Epithelial cell of prostate (primary cell): ENCODE data around the gene DGCR6L.
"Not testable (repeated sequence)": the region's sequence is repeated elsewhere in the genome, so short reads cannot be mapped to it uniquely, and the experiment has no call there.

Experiments
- DNase-seq: peaks from one replicate; pipeline ENCODE4 v3.0.0-alpha.2; 2011; ENCODE audit warnings: low read depth, low spot score
- H3K27ac ChIP-seq: fragments of 450-650 bp; 2 replicates; pipeline ENCODE4 v1.5.1; 2017; ENCODE audit warnings: mild to moderate bottlenecking

DGCR6L gene

GRCh38 chr22:20280163-20280562 is 39.7 kb downstream of the DGCR6L start:
- H3K27ac ChIP-seq, DNase-seq: not testable (repeated sequence)

- no peak overlapping the region for H3K27ac ChIP-seq
- DNase-seq, result no peak
These were observed 40.2 kb downstream of the DGCR6L start for GRCh38 chr22:20279662-20280134.

- not testable (repeated sequence) for H3K27ac ChIP-seq, DNase-seq
These were observed 41.0 kb downstream of the DGCR6L start for GRCh38 chr22:20278726-20279490.

GRCh38 chr22:20277936-20278635 is 41.8 kb downstream of the DGCR6L start:
- H3K27ac ChIP-seq, DNase-seq: not testable (repeated sequence)

DNA sequence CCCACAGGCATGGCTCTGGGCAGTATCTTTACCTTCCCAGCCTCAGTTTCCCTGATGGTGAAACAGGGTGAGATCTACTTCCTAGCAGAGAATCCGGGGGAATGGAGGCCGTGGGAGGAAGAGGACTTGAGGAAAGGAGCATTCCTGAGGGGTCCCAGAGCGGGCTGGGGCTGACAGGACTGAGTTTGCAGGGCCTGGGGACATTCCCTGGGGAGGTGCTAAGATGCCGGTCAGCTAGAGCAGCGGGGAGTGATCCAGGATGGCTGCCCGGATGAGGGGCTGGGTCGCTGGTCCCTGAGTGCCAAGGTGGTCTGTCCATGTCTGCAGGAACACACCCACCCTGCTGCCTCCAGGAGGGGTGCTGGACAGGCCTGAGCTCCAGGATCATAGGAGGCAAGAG is 43.4 kb downstream of the DGCR6L start:
- DNase-seq, result no peak
- H3K27ac ChIP-seq, result no peak overlapping the region

DNA sequence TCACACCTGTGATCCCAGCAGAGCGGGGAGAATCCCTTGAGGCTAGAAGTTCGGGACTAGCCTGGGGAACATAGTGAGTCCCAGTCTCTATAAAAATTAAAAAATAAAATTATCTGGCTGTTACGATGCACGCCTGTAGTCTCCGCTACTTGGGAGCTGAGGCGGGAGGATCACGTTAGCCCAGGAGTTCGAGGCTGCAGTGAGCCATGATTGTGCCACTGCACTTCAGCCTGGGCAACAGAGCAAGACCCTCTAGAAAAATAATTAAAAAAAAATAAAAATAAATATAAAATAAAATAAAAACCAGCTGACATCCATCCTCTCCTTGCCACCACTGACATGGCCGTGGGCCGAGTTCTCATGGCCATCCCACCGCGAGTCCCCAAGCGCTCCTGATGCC is 44.0 kb downstream of the DGCR6L start:
- no peak overlapping the region for H3K27ac ChIP-seq
- no peak for DNase-seq

- not testable (repeated sequence) for DNase-seq, H3K27ac ChIP-seq
These were observed 44.5 kb downstream of the DGCR6L start for GRCh38 chr22:20275325-20275724.

GRCh38 chr22:20274374-20274773 is 45.5 kb downstream of the DGCR6L start:
- not testable (repeated sequence) for DNase-seq, H3K27ac ChIP-seq

GRCh38 chr22:20273758-20274181 is 46.1 kb downstream of the DGCR6L start:
- DNase-seq, result no peak
- no peak overlapping the region for H3K27ac ChIP-seq

- no peak for DNase-seq
- H3K27ac ChIP-seq, result no peak overlapping the region
These were observed 47.2 kb downstream of the DGCR6L start for GRCh38 chr22:20272700-20273099.

DNA sequence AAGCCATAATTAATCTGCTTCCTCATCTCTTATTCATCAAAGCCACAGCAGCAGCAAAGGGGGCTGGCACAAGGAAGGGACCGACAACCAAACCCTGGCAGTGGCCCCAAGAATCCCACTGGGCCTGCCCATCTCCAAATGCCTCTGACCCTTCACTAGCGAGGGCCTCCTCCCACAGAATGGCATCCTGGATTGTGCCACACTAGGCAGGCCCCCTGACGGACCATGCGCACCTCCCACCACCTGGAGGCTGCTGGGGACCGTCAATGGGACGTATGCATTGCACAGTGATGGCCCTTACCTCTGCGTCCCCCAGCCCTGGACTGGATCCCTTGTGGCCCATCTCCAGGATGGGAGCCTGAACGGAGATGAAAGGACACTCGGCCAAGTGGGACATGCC is 47.7 kb downstream of the DGCR6L start:
- no peak for DNase-seq
- H3K27ac ChIP-seq, result no peak overlapping the region

GRCh38 chr22:20271114-20271994 is 48.5 kb downstream of the DGCR6L start:
- no peak for DNase-seq

DNA sequence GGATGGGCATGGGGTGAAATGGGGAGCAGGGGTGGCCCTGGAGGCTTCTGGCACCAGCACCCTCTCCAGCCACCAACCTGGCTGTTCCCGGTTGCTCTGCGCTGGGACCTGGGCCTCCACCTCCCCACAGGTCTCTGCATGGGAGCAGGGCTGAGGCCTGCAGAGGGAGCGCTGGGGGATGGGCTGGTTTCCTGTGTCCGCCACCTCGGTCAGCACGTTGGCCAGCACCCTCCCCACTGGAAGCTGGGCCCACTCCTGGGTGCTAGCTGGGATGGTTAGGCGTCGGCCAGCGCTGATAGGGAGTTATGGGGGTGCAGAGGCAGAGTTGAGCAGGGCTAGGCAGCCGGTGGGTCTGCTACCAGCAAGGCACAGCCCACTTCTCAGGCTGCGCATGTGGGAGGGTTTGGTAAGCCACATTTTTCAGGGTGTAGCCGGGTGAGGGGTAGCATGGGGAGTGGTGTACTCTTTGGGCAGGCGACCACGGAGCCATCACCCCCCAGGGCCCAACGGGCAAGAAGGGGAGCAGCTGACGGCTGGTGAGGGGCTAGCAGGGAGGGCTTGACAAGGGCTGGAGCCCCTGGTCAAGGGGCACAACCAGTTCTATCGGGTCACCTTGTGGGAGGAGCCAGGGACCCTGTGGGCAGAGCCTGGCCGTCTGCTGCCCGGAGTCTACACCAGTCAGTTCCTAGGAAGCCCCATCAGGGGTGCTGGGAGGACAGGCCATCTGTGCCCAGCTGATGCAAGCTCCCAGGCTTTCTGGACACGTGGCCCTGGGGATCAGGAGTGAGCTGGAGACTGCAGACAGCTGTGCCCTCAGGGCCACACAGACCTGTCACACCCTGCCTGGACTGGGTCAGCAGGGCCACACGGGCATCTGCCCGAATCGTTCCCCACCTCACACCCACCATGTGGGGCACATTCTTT is 49.4 kb downstream of the DGCR6L start:
- not testable (repeated sequence) for DNase-seq, H3K27ac ChIP-seq

More at GRCh38 chr22:20271114-20271994, 48.5 kb downstream of the DGCR6L start:
- no peak overlapping the region for H3K27ac ChIP-seq

DNA sequence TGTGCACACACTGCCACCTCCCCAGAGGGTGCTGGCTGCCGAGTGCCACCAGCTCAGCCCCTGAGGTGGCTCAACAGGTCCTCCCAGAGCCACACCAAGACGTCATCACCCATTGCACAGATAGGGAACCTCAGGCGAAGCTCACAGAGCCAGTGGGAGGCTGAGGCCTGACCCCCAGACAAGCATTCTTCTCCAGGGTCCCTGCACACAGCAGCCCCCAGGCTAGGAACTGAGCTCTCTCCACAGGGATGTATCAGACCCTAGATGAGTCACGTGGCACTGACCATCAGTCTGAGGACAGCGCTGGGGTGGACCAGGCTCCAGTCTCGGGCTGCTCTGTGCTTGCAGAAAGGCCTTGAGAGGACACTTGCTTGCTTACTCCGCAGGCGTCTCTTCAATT is 50.2 kb downstream of the DGCR6L start:
- H3K27ac ChIP-seq, DNase-seq: not testable (repeated sequence)

- DNase-seq, H3K27ac ChIP-seq: not testable (repeated sequence)
These were observed 50.7 kb downstream of the DGCR6L start for GRCh38 chr22:20269201-20269600.

GRCh38 chr22:20268279-20269012 is 51.4 kb downstream of the DGCR6L start, which contains the start of gene RTN4R:
Gene RTN4R, minus strand, starts transcription at chr22:20268318. Its CDS starts 226 bp downstream, at chr22:20268092.
- DNase-seq, result no peak

DNA sequence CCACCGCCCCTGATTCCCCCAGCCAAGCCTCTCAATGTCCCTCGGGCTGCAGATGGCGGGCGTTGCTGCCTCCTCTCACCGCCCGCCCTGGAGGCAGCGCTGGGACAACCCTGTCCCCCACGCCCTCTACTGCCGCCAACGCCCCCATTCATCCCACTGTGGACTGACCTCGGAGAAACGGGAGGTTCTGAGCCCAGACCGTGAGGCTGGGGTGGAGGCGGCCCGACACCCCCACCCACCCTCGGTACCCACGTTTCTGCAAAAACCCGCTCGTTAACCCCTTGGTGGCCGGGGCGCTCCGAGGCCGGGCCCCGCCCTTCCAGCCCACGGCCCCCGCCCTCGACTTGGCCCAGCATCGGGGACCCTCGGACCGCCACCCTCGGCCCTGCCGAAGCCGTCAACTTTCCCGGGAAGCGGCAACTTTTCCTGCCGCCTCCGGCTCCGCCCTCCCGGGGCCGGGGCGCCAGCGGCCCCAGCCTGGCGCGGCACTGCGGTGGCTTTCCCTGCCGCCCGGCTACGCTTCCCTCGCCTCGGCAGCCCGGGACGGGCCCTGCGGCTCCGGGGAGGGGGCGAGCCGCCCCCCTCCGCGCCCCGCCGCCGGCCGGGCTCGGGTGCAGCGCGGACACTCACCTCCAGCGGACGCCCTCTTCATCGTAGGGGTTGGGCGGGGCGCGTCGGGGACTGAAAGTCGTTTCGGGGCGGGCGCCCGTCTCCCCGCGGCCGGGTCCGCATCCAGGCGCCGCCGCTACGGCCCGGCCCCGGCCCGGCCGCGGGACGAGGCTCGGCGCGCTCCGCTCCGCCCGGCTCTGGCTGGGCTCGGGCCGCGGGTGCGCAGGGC is 52.2 kb downstream of the DGCR6L start:
- DNase-seq, result no peak
- peak overlapping the region; percentile 43 for H3K27ac ChIP-seq

More at GRCh38 chr22:20268279-20269012, 51.4 kb downstream of the DGCR6L start, which contains the start of gene RTN4R:
- H3K27ac ChIP-seq, result peak within 1 kb of the TSS; percentile 43
